GM18519 (cell line): ENCODE data around the gene MMP21.

ENCODE experiments used
- ATAC-seq: cut with Tn5 transposase; IDR thresholded peaks from one replicate; pipeline ENCODE4 v1.9.1; 2021; ENCODE audit warnings: mild to moderate bottlenecking, moderate library complexity; ENCODE audit not compliant: unreplicated experiment, low FRiP score

Gene MMP21, protein sequence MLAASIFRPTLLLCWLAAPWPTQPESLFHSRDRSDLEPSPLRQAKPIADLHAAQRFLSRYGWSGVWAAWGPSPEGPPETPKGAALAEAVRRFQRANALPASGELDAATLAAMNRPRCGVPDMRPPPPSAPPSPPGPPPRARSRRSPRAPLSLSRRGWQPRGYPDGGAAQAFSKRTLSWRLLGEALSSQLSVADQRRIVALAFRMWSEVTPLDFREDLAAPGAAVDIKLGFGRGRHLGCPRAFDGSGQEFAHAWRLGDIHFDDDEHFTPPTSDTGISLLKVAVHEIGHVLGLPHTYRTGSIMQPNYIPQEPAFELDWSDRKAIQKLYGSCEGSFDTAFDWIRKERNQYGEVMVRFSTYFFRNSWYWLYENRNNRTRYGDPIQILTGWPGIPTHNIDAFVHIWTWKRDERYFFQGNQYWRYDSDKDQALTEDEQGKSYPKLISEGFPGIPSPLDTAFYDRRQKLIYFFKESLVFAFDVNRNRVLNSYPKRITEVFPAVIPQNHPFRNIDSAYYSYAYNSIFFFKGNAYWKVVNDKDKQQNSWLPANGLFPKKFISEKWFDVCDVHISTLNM

DNA sequence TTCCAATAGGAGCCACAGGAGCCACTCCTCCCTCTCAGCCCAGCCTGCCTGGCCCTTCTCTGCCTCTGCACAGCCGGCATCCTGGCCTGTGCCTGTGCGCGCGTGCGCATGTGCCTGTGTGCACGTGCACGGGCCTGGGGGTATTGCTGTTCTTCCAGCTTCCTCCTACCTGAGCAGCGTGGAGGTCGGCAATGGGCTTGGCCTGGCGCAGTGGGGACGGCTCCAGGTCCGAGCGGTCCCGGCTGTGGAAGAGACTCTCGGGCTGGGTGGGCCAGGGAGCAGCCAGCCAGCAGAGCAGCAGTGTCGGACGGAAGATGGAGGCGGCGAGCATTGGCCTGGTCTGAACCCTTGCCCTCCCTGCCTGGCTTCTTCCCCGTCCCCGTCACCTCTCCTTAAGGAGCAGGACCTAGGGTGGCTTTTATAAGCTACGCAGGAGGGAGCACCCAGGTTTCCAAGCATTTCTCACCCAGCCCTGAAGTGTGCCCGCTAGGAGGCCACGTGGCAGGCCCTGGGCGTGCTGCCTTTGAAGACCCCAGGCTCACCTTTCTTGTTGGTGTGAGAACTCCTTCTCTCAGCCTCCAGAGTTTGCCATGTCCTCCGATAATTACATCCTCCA is at the start of gene MMP21:
MMP21 (minus strand) TSS at position 331 of the 616 bp plus-strand sequence; CDS start at position 331, 0 bp downstream.
- ATAC-seq: no peak

DNA sequence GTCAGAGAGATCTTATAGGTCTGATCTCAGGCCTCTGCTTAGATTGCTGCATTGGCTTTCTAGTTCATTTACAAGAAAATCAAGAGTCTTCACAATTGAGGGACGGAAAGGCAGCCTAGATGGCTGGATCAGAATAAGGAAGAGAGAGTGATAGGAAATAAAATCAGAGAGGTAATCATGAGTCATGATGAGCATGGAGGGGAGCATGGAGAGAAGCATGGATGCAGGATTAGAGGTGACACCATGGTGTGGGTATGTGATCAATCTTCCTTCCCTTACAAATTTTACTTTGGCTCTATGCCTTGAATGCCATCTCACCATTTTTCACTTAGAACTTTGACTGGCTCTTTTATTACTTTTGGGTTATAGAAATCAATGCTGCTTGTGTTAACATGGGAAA is 49.1 kb upstream of the MMP21 start:
- ATAC-seq: no peak

DNA sequence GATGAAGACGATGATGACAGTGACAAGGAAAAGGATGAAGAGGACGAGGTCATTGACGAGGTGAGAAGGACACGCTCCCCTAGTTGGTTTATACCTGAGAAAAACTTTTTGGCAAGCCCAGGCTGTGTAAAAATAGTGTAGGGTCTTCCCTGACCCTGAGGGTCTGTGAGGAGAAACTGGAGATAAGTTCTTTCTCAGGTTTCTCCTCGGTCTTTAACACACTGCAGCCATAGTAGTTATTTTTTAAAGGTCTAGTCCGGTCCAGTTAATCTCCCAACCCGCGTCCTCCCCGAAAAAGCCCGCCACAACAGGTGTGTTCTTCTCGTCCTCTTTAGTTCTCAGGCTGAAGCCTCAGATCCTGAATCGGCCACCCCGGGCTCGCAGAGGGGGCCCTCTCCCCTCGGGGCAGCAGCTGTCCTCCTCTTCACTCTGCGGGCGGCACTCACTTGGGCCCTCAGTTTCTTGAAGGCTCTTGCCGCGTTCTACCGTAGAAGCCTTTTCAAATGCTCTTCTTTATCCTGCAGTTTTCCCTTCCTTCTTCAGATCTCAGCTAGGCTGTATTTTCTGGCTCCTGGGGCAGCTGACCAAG is 48.1 kb upstream of the MMP21 start:
- ATAC-seq: no peak

DNA sequence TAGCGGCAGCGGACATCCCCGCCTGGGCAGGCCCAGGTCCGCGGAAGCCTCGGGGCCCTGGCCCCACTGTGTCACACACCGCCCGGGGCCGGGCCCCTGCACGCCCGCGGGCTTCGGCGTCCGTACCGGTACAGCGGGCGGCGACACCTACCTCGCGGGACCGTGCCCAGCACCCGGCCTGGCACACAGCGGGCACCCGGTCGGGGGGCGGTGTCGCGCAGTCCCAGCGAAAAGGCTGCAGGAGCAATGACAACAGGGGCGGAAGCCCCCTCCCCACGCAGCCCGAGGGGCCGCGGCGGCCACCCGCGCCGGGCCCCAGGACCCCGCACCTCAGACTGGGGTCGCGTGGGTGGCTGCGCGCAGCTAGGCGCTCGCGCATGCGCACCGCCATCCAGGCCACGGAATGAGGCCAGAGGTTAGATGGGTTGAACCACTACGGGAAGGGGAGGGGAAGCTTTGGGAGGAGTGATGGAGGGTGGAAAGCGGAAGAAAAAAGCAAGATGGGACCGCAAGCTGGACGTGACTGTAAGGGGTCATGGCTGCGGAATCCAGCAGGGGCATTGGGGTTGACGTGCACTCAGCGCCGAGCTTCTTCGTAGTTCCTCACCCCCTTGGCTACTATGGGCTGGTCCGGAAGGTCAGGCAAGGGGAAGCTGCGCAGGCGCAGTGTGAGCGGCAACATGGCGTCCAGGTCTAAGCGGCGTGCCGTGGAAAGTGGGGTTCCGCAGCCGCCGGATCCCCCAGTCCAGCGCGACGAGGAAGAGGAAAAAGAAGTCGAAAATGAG is 47.4 kb upstream of the MMP21 start, which contains the start of the genes BCCIP and UROS:
BCCIP (plus strand) TSS at position 669 of the 785 bp plus-strand sequence; CDS start at position 681, 12 bp downstream.
UROS (minus strand) TSS at position 381 of the 785 bp plus-strand sequence. CDS start 6,759 bp downstream, outside the sequence.
- peak; percentile 61 for ATAC-seq

DNA sequence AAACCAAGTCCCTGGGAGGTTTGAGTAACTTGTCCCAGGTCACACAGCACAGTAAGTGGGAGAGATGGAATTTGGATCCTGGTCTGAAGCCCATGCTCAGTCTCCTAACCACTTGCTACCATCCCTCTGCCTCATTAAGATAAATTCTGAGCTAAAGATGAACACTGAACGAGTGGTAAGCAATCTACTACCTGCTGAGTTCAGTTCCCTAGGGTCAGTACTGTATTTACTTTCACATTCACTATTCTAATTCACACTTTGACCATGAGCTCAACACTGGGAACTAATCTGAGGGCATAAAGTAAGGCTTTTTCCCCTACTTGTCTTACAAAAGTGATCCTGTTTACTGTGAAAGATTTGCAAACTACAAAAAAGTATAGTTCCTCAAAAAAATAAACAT is 45.1 kb upstream of the MMP21 start:
- peak; percentile 52 for ATAC-seq

DNA sequence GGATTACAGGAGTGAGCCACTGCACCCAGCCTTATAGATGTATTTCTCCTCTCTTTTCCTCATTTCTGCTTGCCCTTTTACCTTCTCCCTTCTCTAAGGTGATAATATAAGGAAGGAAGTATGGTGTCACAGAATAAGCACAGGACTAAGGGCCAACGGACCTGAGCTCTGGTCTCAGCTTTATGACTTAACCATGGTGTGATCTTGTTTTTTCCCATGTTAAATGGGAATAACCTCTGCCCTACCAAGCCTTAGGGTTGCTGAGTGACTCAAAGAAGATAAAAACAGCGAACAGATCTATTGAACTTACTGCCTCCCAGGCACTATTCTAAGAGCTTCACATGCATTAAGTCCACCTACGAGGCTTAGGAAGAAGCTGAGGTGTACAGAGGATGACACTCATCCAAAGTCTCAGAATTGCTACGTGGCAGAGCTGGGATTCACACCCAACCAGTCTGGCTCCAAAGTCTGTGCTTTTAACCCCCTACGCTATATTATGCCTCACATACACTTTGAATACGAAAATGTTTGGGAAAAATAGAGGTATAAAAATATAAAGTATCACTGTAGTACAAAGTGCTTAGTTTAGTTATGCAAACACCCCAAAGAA is 41.8 kb upstream of the MMP21 start:
- ATAC-seq: no peak

DNA sequence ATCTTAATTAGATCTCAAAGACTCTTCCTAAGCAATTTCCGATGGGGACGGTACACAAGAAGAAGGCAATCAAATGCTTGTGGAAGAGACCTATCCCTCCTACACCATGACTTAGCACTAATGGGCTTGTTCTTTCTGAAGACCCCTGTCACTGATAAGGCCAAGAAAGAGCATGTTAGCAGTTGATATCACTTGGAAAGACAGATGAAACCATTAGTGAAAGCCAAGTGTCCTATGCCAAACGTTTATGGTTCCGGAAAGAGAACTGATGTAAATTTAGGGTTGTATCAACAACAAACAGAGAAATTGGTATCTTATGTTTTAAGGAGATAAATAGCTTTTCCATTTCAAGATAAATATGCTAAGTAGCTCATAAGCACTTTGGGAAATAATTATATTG is 40.9 kb upstream of the MMP21 start:
- no peak for ATAC-seq

DNA sequence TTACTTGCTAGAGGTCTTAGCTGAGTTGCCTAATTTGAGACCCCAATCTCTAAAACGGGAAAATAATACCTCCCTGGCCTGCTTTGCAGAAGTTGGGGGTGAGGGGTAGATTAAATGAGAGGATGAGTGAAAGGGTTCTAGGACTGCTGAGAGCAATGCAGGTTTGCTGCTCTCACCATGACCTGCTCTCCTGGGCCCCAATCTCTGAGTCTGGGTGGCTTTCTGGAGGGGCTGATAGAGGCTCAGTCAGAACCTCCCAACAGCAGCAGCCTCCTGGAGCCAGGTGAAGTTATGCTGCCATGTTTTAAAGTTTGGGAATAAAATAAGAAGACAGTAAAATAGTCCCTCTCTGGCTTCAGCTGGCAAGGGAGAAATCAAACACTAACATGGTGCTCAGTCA is 40.1 kb upstream of the MMP21 start:
- no peak for ATAC-seq

DNA sequence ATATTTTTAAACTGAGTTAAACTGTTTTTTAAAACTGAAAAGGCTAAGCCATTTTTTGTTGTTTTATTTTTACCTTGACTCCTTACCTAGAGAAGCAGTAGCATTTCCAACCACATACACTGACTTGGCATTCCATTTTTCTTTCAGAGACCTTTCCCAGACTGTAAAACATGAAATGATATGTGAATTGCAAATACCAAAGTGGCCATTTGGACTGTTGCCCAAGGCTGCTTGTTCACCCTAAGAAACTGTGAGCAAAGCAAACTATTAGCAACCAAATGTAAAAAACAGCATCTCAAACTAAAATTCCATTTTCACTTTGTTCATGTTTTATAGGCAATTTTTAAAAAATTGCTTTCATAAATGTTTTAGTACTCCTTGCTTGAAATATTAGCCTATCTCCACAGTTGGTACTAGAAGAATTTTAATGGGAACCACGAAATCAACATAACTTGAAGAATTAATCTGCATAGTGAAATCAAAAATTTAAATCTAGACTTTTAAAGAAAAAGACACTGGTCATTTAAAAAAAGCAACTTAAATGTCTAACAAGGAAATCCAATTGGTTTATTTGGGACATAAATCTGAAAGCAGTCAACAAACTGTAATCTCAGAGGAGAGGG is 36.6 kb upstream of the MMP21 start:
- no peak for ATAC-seq

DNA sequence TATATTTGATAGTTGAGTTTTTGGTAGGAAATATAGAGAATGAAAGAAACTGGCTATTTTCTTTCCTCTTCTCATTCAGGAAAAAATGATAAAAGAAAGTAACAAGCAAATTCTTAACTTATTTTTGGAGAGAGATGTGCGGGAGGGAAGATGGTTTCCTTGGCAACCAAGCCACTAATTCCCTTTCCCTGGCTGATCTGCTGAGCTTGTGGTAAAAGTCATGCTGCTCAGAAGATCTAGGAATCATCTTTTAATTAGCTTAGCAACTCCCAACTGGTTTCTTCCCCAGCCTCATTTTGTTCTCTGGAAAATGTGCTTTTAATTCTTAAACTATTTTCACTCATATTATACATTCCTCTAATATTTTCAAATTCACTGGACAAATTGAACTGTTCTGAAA is 35.6 kb upstream of the MMP21 start:
- ATAC-seq: no peak

DNA sequence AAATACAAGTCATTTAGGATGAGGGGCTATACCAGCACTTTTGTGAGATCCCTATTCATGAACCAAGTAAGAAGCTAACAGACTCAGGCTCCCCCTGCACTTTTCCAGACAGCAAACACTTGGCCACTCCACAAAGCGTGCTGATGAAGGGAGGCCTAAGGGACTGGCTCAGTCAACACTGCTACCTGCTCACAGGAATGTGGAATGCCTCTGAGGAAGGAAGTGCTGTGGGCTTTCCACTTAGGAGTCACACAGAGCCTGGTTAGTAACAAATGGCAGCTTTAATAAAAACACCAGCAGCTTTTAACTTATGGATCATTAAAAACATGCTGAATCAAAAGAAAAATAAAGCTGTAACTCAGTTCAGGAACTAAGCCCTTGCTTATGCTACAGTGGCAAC is 32.4 kb upstream of the MMP21 start:
- ATAC-seq: no peak

DNA sequence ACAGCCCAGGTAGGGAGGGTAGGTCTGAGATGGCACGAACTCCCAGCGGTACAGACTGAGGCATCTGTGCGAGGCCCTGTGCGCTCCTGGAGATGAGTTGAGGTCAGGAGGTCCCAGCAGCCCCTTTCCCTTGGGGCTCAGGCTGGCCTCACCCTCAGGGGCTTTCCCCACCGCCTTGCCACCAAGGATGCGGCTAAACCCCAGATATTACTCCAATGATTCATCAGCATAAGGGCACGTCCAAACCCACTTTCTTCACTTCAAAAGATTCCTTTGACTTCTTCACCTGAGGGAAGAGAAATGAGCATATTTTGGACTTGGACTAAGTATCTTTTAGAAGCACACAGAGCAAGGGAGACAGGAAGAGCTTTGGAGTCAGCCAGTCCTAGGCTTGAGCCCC is 27.1 kb upstream of the MMP21 start:
- no peak for ATAC-seq

DNA sequence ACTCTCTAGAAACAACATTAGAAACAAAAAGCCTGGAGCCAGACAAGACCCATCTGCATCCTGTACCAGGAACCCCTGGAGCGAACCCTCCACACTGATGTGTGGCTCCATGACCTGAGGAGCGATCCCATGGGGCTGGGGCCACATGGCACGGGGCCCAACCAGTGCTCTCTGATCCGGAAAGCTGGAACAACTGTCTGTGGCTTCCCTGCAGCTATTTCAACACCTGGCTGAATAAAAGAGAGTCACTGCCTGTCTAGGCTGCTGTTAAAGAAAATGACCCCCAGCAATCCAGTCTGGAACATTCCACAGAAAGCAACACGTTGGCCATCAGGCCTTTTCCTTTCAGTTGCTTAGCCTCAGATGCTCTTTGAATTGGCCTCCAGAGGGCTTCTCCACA is 26.5 kb upstream of the MMP21 start:
- no peak for ATAC-seq

DNA sequence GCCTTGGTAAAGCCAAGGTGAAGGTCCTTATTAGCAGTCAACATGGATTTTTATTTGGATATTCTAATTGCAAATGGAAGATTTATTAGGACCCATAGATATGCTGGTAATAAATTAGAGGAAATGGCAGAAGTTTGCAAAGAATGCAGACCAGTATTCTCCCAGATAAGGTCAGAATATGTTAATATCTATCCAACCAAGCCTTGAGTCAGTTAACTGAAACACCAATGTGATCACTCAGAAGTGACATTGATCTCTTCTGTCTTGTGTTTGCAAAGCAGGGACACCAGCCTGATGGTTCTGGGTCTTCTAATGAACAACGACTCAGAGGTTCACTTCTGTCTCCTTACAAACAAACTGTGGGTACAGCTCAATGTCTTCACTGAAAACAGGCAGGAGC is 26.0 kb upstream of the MMP21 start:
- no peak for ATAC-seq

DNA sequence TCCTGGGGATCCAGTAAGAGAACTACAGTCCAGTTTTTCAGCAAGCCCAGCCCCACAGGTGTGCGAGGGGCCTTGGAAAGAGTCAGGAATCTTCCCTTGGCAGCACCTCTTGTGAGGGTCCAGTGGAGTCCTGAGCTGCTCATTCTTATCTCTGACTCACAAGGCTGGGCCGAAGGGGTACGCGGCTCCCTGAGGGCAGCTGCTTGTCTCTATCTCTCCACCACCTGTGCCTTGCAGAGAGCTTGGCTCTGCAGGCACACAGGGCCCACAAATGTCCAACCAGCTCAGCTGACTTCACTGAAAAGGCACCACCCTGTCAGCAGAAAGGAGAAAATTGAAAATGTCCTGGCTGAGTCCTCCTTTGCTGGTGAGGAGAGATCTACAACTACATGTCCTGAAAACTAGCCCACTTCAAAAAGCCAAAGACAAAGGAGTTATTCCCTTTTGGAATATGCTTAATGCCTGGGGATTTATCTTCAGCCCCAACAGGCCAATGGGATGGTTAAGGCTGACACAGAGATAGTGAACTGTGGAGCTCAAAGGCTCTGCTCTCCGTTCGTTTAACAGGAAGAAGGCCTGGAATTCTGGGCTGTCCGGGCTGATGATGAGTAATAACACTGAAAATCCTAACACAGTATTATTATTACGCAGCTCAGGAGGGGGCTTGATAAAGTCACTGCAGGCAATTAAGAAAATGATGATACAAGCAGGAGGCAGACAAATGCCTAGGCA is 24.0 kb upstream of the MMP21 start:
- ATAC-seq: no peak

DNA sequence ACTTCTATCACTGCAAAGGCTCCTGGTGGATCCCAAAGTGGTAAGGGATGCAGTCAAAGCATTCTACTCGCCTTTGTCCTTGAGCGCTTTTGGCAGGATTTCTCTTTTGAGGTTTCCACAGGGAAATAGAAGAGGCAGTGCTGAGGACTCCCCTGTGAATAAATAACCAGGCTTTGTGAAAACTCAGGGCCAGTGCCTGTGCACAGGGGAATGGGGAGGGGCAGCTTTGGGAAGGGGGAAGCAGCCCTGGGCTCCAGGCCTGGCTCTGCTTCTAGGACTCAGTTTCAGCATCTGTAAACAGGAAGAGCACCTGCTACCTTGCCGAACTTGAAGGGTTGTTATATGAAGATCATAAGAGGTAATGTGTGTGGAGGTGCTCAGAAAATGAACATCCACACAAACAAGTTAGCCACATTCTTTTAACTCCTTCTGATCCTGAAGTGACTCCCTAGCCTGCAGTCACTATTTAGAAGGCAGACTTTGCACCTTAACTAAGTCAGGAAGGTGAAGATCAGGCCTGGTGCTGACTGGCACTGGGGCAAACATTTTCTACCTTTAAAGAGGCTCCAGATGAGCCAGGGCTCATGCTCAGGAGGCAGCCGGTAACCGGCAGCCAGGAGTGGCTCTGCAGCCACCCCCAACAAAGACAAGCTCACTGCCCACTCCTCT is 22.5 kb upstream of the MMP21 start:
- no peak for ATAC-seq

DNA sequence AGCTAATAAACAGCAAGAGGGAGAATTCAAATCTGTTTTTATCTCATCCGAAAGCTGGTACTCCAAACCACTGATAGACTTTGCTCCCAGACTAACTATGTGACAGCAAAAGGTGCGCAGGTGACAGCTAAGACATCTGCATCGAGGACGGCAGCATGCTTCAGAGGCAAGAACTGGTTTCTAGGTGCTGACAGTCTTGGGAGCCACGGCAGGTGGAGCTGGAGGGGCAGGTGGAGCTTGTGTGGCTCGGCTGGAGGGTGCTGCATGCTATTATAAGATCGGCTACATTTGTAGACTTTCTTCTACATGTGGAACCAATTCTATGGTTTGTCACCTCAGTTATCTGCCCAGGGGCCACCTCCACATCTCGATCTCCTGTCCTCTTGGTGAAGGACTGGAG is 21.8 kb upstream of the MMP21 start:
- no peak for ATAC-seq

DNA sequence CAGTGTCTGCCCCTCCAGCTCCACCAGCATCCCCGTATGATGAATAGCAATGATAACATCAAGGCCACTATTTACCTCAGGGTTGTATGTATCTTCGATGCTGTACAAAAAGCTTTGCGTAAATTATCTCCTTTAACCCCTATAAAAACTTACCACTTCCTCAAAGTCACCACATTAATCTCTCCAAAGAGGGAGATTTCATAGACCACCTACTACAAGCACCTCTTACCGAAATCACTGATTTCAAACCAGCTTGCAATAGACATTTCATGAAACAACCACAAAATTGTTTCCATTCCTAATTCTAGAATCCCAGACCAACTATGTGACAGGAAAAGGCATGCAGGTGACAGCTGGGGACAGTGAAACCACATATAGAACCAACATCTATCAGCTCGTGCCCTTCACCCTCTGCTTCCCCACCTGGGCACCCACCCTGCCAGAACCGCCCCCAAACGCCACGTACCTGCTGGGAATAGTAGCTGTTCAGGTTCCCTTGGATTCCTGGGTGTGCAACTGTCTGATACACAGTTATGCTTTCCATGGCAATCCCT is 20.1 kb upstream of the MMP21 start:
- ATAC-seq: no peak
